ENCODE measurements around the gene OGFR. TPM values are rescaled to one million over a fixed set of nuclear protein-coding genes. Genes with fewer than 3 reads are reported as not detected.

OGFR gene
- total RNA-seq, 1 experiment from 2014 or later: 84.7 TPM

- Histone ChIP-seq H3K36me3 (ENCODE audit: control insufficient read depth, insufficient read depth, low read length) (no peaks in the 10 kb centered on the region), H3K4me1 (peaks cover 13% of the 10 kb centered on the region), H3K9me3 (no peaks in the 10 kb centered on the region), H3K27me3 (replicated peaks; ENCODE audit: control insufficient read depth, insufficient read depth, low read length) (peaks cover 2% of the 10 kb centered on the region), H3K4me3 (ENCODE audit: low read depth, low read length) (no peak overlapping the region)
- H3K36me3 Mint-ChIP-seq (ENCODE audit: insufficient read depth, unreplicated experiment): no peaks in the 10 kb centered on the region
- intact Hi-C loops (cut with micrococcal nuclease; ENCODE audit: unreplicated experiment): no loop called here
- TF ChIP-seq CTCF (IDR thresholded peaks at IDR 0.05; ENCODE audit: insufficient read depth in 1 of 2, low read depth in 1 of 2, low read length in 1 of 2, severe bottlenecking in 1 of 2, unreplicated experiment in 1 of 2): no peak
- DNase-seq: no peak
- H3K4me1 Mint-ChIP-seq (ENCODE audit: low read depth, unreplicated experiment): no peaks in the 10 kb centered on the region
- peaks cover 17% of the 10 kb centered on the region for H3K27me3 Mint-ChIP-seq (ENCODE audit: insufficient read depth, unreplicated experiment)
- H3K27ac Mint-ChIP-seq (ENCODE audit: unreplicated experiment): no peak overlapping the region
- BruUV-seq (replicated peaks): no TSS peak
- CTCF ChIA-PET: interaction anchor here (0.7 kb wide), 1 partner anchor 42 kb away, joined by 4 read pairs; no protein-coding TSS in a partner anchor
- peaks cover 1% of the 10 kb centered on the region for H3K9me3 Mint-ChIP-seq (ENCODE audit: unreplicated experiment)
- H3K4me3 Mint-ChIP-seq (ENCODE audit: unreplicated experiment): no peak overlapping the region
- POLR2A ChIA-PET: no interaction called here
Observed at GRCh38 chr20:62771396-62772102, 33.1 kb upstream of the OGFR start.

- H3K27ac Mint-ChIP-seq (ENCODE audit: unreplicated experiment): no peak overlapping the region
- peaks cover 7% of the 10 kb centered on the region for H3K9me3 Mint-ChIP-seq (ENCODE audit: unreplicated experiment)
- TF ChIP-seq CTCF (IDR thresholded peaks at IDR 0.05; ENCODE audit: insufficient read depth in 1 of 2, low read depth in 1 of 2, low read length in 1 of 2, severe bottlenecking in 1 of 2, unreplicated experiment in 1 of 2): no peak
- Histone ChIP-seq H3K4me3 (ENCODE audit: low read depth, low read length) (no peak overlapping the region), H3K9me3 (0 out of 2 replicates have a peak, but pooled peaks cover under 1% of the 10 kb centered on the region), H3K4me1 (peaks cover 13% of the 10 kb centered on the region), H3K36me3 (ENCODE audit: control insufficient read depth, insufficient read depth, low read length) (no peaks in the 10 kb centered on the region), H3K27me3 (replicated peaks; ENCODE audit: control insufficient read depth, insufficient read depth, low read length) (peaks cover 2% of the 10 kb centered on the region)
- intact Hi-C loops (cut with micrococcal nuclease; ENCODE audit: unreplicated experiment): no loop called here
- no peak for DNase-seq
- ChIA-PET POLR2A (no interaction called here), CTCF (interaction anchor here (0.6 to 0.9 kb wide), 3 partner anchors 9 to 56 kb away, joined by 3 to 4 read pairs (median 3); no protein-coding TSS in a partner anchor)
- BruUV-seq (replicated peaks): no TSS peak
- no peaks in the 10 kb centered on the region for H3K36me3 Mint-ChIP-seq (ENCODE audit: insufficient read depth, unreplicated experiment)
- no peak overlapping the region for H3K4me3 Mint-ChIP-seq (ENCODE audit: unreplicated experiment)
- H3K27me3 Mint-ChIP-seq (ENCODE audit: insufficient read depth, unreplicated experiment): peaks cover 13% of the 10 kb centered on the region
- peaks cover 5% of the 10 kb centered on the region for H3K4me1 Mint-ChIP-seq (ENCODE audit: low read depth, unreplicated experiment)
Observed at GRCh38 chr20:62772103-62772611, 32.5 kb upstream of the OGFR start.

- TF ChIP-seq CTCF (IDR thresholded peaks at IDR 0.05; ENCODE audit: insufficient read depth in 1 of 2, low read depth in 1 of 2, low read length in 1 of 2, severe bottlenecking in 1 of 2, unreplicated experiment in 1 of 2): no peak
- DNase-seq: no peak
- CTCF ChIA-PET: interaction anchor here (0.6 to 0.9 kb wide), 4 partner anchors 9 to 67 kb away, joined by 3 to 4 read pairs (median 3); no protein-coding TSS in a partner anchor
- no peak overlapping the region for H3K27ac Mint-ChIP-seq (ENCODE audit: unreplicated experiment)
- intact Hi-C loops (cut with micrococcal nuclease; ENCODE audit: unreplicated experiment): no loop called here
- no peak overlapping the region for H3K4me3 ChIP-seq (ENCODE audit: low read depth, low read length)
- H3K36me3 ChIP-seq (ENCODE audit: control insufficient read depth, insufficient read depth, low read length): no peaks in the 10 kb centered on the region
- H3K4me3 Mint-ChIP-seq (ENCODE audit: unreplicated experiment): no peak overlapping the region
- H3K9me3 Mint-ChIP-seq (ENCODE audit: unreplicated experiment): peaks cover 11% of the 10 kb centered on the region
- 0 out of 2 replicates have a peak, but pooled peaks cover 4% of the 10 kb centered on the region for H3K9me3 ChIP-seq
- peaks cover 2% of the 10 kb centered on the region for H3K27me3 ChIP-seq (replicated peaks; ENCODE audit: control insufficient read depth, insufficient read depth, low read length)
- BruUV-seq (replicated peaks): no TSS peak
- peaks cover 7% of the 10 kb centered on the region for H3K4me1 Mint-ChIP-seq (ENCODE audit: low read depth, unreplicated experiment)
- peaks cover 10% of the 10 kb centered on the region for H3K27me3 Mint-ChIP-seq (ENCODE audit: insufficient read depth, unreplicated experiment)
- peaks cover 13% of the 10 kb centered on the region for H3K4me1 ChIP-seq
- no peaks in the 10 kb centered on the region for H3K36me3 Mint-ChIP-seq (ENCODE audit: insufficient read depth, unreplicated experiment)
- POLR2A ChIA-PET: no interaction called here
Observed at GRCh38 chr20:62772619-62772989, 32.0 kb upstream of the OGFR start.

Data from Caco-2 (cell line).